NCI-H2196 treated with DMSO at 0.1 percent for 48 hours (cell line): ENCODE measurements around the gene ISCA2.
A peak's percentile ranks its signal among the peaks of the same experiment; 100 is the strongest.

Source experiments
- DNase-seq: peaks from one replicate; lab custom pipeline; 2025; ENCODE audit not compliant: unreplicated experiment; lab: John Stamatoyannopoulos, UW

ISCA2 gene

DNA sequence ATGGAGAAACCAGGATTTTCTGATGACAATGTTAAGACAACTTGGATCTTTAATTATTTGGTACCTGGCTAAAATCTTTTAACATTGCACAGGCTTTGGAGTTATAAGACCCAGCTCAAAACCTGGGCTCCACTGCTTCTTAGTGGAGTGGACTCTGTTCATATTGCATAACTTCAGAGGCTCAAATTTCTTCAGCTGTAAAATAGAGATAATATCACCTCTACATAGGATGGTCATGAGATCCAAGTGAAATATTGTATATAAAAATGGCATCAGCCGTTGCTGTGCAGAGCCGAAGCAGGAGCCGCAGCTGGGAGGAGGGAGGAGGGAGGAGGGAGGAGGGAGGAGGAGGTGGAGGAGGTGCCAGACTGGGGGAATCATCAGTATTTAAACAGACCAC, 11.0 kb upstream of the ISCA2 start:
- DNase-seq: no peak

DNA sequence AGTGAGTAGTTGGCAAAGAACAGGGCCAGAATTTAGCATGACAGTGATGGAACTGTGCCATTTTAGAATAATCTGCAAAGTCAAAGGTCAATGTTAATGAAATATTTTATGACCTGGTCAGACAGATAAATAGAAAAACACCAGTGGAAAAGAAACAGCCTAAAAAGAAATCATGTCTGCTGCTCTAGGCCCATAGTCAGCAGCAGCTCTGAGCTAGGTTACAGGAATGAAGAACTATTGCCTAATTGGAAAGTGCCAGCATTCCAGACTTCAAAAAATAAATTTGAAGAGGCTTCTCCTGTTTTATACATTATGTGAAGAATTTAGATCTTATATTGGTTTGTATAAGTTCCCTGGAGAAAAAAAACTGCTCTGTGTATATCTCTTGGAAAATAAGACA, 10.2 kb upstream of the ISCA2 start:
- DNase-seq: no peak

DNA sequence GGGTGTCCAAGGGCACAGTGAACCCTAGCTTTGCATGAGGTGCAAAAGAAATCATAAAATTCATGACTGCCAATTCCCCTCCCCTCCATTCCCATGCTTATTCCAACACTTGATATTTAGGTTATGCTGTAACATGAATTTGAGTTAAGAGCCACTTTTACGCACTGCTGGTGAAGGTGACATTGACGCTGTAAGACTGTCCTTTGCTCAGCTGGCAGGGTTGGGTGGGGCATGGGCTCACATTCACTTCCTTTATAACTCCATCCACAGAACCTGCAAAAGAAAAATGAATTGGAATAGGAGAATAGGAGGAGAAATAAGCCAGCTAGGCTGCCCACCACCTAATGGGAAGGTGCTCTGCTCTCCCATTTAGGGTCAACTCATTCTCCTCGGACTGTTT, 7.4 kb upstream of the ISCA2 start:
- no peak for DNase-seq

DNA sequence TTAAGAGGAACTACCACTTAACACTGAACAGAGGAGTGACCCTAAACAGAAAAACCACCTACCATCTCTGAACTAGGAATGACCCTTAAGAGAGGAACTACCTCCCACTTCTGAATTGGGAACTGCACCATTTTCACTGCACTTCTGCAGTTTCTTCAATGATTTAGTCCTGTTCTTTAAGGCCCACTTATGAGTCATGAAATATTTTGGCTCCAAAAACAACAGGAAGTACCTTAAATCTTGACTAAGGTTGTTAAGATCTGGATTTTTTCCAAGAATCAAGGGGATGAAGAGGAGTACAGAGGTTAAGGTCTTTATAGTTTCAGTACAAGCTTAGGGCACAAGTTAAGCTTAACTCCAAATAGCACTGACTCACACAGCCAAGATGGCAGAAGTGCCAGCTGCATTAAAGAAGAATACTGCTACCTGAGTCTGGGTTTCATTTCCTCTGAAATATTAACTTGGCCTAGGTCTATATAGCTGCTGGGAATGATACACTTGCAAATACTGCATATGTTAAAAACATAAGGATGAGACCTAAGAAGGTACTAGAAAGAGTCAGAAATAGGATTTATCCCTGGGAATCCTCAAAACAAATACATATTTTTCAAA, 4.7 kb upstream of the ISCA2 start:
- no peak for DNase-seq

DNA sequence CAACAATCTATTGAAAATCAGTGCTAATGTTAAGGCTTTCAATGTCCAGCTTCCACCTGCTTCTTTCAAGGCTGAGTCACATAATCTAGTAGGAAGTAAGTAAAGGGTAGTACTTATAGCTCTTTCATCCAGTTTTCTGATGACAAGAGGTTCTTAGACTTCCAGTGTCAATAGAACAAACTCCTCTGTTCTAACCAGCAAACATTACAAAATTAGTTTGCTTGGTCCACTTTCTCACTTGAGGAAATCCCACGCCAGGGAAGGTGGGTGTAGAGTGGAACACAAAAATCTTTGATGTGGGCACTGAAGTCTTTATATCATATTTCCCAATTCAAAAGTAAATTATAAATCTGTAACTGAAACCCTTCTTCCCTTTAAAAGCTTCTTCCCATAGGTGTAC, 3.1 kb upstream of the ISCA2 start:
- DNase-seq: no peak

DNA sequence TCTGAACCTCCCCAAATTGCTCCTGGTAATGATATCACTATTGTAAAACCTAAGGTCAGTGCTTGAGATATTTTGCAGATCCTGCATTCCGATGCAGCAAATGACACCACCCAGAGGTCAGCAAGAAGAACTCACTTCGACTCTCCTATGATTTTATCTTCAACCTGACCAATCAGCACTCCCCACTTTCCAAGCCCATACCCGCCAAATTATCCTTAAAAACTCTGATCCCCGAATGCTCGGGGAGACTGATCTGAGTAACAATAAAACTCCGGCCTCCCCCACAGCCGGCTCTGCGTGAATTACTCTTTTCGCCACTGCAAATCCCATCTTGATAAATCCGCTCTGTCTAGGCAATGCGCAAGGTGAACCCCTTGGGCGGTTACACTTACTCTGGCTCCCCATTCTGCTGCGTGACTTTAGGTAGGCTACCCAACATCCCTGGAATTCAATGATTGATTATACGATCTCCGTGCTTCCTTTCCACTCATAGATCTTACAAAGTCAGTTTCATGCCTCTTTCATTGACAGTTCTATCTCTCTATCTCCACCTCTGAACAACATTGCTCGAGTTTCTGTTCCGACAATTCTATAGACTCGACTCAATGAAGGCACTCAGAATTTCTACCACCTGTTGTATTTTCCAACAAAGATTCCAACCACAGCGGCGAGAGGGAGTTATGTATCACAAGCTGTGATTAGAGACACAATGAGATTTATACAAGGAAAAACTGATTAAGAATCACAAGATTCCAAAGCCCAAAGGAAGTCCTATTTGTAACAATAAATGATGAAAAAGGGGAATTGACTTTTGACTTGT, 1.4 kb upstream of the ISCA2 start:
- no peak for DNase-seq

DNA sequence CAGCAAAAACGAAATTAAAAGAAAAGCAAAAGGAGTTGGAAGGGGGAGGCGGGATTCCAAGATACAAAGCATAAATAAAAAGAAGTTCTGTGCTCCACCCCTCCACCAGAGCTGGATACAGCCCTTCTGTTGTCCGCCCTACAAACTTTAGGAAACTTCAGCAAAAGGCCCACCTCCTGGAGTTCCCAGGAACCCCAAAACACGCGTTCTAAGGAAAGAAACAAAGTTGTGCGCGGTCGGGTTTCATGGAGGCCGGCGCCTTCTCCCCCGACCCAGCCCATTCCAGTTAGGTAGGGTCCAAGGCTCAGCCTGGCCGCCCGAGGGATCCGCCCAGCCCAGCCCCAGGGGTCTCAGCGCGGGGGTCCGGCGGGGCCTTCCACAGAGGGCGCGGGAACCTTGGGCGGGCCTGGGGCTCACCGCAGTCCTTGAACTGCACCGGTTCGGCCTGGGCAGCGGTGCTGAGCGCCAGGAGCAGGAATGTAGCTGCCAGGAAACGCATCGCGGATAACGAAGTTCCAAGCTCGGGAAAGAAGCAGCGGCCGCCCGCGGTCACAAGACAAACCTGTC, 706 bp upstream of the ISCA2 start, which contains the start of gene NPC2:
NPC2 (minus strand) TSS at position 530 of the 567 bp plus-strand sequence; CDS start at position 499, 31 bp downstream.
- DNase-seq: no peak

DNA sequence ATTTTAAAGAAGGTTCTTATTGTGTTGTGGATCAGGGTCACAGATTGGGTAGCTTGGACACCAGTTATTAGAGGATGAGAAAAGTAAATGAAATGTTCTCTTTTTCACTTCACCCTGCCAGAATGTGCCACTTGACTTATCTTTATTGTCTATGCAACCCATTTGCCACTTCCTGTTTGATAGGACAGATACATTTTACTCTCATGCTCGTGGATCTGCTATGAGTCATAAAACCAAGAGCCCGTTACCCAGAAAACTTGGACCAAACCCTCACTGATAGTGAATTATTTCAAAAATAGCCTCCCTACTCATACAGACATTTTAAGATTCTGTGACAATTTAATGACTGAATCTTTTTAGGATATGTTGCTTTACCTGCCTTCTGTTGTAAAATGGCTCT, 1.8 kb downstream of the ISCA2 start:
- DNase-seq: no peak

DNA sequence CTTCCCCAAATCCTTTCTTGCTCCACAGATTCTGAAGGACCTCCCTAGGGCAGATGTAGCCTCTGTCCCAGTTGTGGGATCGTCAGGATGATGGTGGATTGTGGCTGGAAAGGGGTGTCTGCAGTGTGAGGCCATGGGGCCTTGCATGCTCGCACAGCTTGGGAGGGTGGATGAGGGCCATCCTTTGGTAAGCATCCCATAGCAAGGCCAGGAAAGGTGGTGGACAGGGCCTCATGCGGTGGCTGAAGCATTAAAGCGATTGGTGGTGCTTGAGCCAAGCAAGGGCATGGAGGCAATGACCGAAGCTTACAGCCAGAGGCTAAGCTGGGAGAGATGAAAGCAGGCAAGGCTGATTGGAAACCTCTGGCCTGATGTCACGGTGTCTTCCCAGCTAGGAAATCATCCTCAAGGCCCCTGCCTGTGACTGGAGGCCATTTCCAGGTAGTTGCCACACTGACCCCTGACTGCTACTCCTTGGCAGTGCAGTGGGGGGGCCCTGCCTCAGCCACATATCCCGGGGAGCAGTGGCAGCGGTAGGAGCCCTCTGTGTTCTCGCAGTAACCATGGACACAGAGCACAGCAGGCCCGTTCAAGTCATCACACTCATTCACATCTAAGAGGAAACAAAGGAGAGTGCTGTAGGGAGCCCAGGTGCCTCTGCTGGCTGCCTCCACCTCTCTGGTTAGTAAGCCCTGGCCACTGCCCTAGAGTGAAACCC, 7.0 kb downstream of the ISCA2 start:
- no peak for DNase-seq

DNA sequence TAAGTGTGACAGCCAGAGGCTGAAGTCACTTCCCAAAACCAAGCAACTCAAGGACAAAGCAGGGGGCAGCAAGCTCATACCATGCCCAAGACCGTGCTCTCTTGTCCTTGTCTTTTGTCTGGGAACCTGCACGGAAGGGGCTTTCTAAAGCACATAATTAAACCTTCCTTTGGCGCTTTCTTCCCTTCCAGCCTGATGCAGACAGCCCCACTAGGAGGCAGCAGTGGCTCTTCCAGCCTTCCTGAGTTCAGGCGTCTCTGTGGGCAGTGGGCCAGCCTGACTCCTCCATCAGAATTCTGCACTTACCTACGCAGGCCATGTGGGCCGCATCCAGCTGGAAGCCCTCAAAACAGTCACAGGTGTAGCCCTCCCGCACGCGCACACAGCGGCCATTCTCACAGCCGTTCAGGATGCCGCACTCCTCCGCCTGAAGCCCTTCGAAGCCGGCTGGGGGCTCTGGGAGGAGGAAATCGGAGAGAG, 7.6 kb downstream of the ISCA2 start:
- peak; percentile 29 for DNase-seq

DNA sequence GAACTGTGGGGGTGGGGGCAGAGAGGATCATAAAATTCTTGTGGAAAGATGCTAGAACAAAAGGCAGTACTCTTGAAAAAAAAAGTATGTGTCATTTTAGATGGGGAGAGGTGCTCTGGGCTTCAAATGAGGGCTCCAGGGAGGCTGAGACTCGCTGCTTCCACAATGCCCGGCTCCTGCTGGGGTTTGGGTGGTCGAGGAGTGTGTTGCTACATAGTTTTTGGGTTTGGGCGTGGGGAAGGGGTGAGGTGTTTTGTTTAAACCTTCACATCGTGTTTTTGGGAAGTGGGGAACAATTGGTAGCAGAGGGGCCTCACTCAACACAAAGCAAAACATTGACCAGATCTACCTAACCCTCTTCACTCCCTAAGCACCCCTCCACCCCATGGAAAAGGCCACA, 8.1 kb downstream of the ISCA2 start:
- DNase-seq: no peak

DNA sequence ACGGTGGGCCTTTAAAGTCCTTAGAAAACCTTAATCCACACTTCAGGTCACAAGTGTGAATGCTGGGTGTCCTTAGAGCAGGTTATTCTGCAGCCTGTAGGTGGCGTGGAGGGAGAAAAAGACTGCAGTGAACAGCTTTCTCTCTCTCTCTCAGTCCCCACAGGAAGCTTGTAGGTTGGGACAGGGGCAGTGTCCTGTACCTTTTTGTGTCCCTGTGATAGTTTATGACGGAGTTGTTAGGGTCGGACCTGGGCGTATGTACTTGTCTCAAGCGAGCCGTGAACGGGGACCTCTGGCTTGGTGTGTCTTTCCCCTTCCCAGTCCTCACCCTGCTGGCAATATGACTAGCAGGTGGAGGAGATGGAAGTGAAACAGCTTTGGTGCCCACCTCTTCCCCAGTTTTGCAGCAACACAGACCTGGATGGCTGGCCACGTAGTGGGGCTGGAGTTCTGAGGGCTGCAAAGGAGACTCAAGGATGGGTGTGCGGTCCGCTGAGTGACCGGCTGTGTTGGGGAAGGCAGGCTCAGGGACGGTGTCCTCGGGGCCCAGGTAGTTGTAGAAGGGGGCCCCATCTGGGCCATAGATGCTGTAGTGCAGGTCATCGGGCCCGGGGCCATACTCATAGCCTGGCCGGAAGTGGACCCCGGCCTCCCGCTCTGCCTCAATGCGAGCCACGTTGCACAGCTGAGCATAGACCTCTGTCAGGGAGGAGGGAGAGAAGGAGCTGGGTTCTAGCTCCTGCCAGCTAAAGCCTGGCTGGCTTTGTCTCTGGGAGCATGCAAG, 8.9 kb downstream of the ISCA2 start:
- no peak for DNase-seq

DNA sequence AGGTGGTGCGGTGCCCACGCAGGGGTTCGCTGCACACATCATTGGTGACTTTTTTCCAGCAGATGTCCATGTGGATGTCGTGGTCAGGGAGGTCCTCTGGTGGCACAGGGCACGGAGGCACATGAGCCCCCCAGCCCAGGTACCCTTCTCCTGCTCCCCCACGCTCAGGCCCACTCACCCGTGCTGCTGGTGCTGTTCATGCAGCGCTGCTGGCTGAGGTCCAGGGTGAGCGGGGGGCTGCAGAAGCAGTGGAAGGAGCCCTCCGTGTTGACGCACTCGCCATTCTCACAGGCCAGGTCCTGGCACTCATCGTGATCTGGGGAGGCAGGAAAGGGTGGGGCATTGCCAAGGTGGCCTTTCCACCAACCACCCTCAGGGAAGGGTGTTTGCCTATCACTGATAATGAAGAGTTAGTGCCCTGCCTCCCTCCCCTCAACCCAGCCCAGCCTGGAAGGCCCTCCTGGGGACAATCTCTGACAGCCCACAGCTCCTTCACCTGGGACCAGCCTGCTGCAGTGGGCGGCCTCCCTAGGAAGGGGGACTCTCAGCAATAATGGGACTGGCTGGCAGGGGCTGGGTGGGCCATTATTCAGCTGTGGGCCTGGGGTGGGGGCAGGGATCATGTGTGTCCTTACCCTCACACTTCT, 9.8 kb downstream of the ISCA2 start:
- no peak for DNase-seq

DNA sequence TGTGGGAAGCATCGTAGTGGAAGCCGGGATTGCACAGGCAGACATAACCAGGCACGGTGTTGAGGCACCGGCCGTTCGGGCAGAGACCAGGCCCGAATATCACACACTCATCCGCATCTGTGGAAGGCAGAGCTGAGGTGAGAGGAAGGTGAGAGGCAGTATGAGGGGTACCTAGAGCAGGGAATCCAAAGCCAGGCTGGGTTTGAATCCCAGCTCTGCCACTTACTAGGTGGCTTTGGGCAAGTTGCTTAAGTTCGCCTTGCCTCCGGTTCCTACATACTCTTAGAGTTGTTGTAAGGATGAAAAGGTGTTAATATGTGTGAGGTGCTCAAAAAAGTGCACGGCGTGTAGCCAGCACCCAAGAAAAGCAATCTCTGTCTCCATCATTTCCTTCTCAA, 10.4 kb downstream of the ISCA2 start:
- no peak for DNase-seq

DNA sequence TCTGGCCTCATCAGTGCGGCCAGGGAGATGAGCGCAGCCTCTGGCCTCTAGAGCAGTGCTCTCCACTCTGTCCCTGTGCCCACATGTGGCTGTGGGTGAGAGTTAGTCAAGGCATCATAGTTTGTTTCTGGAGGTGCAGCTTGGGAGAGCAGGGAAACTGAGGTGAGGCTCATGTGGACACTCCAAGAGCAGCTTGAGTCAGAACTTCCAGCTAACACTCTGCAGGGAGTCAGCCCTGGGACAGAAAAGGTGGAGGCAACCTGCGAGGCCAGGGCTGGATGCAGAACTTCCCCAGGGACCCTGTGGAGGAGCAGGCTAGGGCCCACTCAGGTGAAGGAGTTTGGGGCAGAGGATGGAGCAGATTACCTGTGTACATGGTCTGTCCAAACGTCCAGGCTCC, 10.8 kb downstream of the ISCA2 start:
- no peak for DNase-seq

DNA sequence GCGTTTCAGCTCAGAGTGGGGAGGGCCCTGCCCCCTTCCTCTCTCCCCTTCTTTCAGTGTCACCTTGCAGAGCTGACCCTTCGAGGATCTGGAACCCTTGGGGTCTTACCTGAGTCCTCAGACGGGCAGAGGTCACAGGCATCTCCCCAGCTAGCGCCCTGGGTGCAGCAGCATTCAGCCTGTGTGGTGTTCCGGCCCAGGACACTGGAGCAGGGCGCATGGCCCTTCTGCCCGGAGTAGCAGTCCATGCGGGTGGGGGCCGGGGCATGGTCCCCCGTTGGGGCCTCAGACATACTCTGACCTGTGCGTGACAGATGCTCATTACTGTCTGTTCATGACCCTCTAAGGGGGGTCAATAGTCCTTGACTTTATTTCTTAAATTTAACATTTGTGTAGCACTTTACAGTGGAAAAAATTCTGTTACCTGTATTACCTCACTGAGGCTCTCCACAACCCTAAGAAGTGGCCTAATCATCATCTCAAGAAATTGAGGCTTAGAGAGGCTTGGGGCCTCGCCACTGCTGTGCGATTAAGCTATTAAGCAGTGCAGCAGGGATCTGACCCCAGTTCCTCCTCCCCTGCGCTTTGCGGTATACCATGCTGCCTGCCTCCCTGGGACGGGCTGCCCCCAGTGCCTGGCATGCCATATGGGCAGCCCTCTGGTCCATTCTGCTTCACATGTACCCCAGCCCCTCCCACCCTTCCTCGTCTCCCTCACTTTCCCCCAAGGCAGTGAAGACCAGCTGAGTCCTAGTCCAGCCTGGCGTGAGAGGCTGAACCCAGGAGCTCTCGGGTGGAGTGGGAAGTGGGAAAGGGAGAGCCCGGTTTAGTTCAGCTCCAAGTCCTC, 11.5 kb downstream of the ISCA2 start:
- no peak for DNase-seq

DNA sequence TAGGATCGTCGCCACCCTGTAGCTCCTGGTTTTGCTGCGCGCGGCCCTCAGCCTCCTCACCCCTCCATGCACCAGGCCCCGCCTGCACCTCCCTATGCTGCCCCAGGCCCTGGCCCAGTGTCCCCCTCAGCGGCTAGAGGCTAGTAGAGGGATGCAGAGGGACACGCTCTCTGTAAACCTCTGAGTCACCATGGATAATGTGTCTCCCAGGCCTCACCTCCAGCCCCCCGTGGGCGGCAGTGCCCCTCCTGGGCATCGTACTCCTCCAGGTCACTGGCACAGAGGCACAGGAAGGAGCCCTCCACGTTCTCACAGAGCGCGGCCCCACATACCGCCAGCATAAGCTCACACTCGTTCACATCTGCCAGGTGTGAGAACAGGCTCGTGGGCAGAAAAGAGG, 12.3 kb downstream of the ISCA2 start:
- DNase-seq: no peak

DNA sequence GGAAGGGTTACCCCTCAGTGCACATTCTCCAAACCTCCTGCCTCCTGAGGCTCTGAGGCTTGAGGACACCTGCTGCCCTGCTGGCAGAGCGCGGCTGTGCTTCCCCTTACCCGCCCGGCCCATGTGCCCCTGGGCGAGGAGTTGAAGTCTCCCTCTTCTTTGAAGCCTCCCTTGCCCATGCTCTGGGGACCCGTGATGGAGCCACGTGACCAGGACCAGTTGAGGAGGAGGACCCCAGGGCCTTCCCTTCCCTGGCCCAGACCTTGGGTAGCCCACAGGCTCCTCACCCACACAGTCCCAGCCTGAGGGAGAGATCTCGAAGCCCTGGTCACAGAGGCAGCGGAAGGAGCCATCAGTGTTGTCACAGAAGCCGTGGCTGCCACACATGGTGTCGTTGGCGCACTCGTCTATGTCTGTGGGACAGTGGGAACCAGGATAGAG, 12.9 kb downstream of the ISCA2 start:
- no peak for DNase-seq

DNA sequence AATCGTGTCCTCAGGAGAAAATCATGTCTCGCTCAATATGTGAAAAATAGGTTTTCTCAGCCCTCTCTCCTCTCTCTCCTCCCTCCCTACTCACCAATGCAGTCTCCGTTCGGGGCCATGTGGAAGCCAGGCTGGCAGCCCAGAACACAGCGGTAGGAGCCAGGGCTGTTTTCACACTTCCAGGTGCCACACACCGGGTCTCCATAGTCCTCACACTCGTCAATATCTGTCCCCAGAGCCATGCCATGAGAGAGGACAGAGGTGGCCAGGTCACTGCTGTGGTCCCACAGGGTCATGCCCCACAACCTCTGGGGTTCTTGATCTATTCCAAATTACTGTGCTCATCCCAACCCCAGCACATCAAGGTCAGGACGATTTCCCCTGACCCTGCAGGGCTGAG, 13.5 kb downstream of the ISCA2 start:
- DNase-seq: no peak
